ENCODE data around the gene ARFGEF3. TPM values are rescaled to one million over a fixed set of nuclear protein-coding genes. Genes with fewer than 3 reads are reported as not detected.

ARFGEF3 gene
- total RNA-seq, 1 donor from 2014 or later, result 3.8 TPM

DNA sequence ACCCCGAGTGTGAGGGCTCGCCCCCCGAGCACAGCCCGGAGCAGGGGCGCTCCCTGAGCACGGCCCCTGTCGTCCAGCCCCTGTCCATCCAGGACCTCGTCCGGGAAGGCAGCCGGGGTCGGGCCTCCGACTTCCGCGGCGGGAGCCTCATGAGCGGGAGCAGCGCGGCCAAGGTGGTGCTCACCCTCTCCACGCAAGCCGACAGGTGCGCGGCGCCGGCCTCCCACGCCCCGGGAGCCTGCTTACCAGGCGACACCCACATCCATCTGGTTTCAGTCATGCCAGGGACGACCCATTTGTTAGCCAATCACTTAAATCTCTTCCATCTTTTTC is 130.1 kb downstream of the ARFGEF3 start:
- no peaks in the 10 kb centered on the region for H3K27me3 Mint-ChIP-seq (ENCODE audit: insufficient read depth, low read depth)
- no peaks in the 10 kb centered on the region for H3K9me3 Mint-ChIP-seq
- no peak overlapping the region for H3K27ac Mint-ChIP-seq
- Histone ChIP-seq H3F3A (ENCODE audit: low read depth) (no peaks in the 10 kb centered on the region), H4K20me1 (ENCODE audit: low read depth) (no peaks in the 10 kb centered on the region), H3K4me2 (no peak overlapping the region), H3K79me2 (ENCODE audit: low read depth) (no peaks in the 10 kb centered on the region), H3K27me3 (no peaks in the 10 kb centered on the region), H3K4me1 (peaks cover 7% of the 10 kb centered on the region), H3K4me3 (no peak overlapping the region), H3K27ac (no peak overlapping the region), H2AFZ (replicated peaks) (peak overlapping the region; percentile 63), H3K36me3 (no peaks in the 10 kb centered on the region), H3K9ac (no peak overlapping the region), H3K9me3 (ENCODE audit: low read depth) (no peaks in the 10 kb centered on the region)
- no peak overlapping the region for H3K4me3 Mint-ChIP-seq
- TF ChIP-seq EZH2phosphoT487 (IDR thresholded peaks at IDR 0.05) (no peak), EZH2 (IDR thresholded peaks at IDR 0.05) (no peak)
- TF ChIP-seq, protein P1, sequence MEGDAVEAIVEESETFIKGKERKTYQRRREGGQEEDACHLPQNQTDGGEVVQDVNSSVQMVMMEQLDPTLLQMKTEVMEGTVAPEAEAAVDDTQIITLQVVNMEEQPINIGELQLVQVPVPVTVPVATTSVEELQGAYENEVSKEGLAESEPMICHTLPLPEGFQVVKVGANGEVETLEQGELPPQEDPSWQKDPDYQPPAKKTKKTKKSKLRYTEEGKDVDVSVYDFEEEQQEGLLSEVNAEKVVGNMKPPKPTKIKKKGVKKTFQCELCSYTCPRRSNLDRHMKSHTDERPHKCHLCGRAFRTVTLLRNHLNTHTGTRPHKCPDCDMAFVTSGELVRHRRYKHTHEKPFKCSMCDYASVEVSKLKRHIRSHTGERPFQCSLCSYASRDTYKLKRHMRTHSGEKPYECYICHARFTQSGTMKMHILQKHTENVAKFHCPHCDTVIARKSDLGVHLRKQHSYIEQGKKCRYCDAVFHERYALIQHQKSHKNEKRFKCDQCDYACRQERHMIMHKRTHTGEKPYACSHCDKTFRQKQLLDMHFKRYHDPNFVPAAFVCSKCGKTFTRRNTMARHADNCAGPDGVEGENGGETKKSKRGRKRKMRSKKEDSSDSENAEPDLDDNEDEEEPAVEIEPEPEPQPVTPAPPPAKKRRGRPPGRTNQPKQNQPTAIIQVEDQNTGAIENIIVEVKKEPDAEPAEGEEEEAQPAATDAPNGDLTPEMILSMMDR (IDR thresholded peaks at IDR 0.05), result no peak
- no peak for DNase-seq (ENCODE audit: low spot score)
- no peaks in the 10 kb centered on the region for H3K36me3 Mint-ChIP-seq
- H3K4me1 Mint-ChIP-seq, result no peaks in the 10 kb centered on the region

DNA sequence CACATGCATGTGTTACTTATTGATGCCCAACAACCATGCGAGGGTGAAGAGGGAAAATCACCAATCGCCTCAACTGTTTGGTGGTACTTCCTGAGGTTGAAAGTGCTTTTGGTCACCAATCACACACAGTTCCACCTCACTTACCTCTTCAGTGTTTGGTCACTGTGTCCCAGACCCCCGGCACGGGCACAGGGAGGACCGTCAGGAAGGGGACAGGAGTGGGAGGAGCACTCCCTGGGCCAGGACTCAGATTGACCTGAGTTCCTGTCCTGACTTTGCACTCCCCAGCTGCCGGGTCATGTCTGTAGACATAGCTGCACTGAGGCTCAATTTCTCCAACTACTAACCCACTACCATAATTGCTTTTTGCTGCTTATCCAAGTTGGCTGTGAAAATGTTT is 130.7 kb downstream of the ARFGEF3 start:
- TF ChIP-seq EZH2 (IDR thresholded peaks at IDR 0.05) (no peak), EZH2phosphoT487 (IDR thresholded peaks at IDR 0.05) (no peak)
- TF ChIP-seq, protein P1 (IDR thresholded peaks at IDR 0.05), result no peak
- Histone ChIP-seq H3K4me3 (no peak overlapping the region), H3K27ac (no peak overlapping the region), H3K79me2 (ENCODE audit: low read depth) (no peaks in the 10 kb centered on the region), H3K9ac (no peak overlapping the region), H3K9me3 (ENCODE audit: low read depth) (no peaks in the 10 kb centered on the region), H4K20me1 (ENCODE audit: low read depth) (no peaks in the 10 kb centered on the region), H3K27me3 (no peaks in the 10 kb centered on the region), H3K4me2 (no peak overlapping the region), H3K4me1 (peaks cover 7% of the 10 kb centered on the region), H3F3A (ENCODE audit: low read depth) (no peaks in the 10 kb centered on the region), H2AFZ (replicated peaks) (no peak overlapping the region), H3K36me3 (no peaks in the 10 kb centered on the region)
- Mint-ChIP-seq H3K4me3 (no peak overlapping the region), H3K36me3 (no peaks in the 10 kb centered on the region), H3K27me3 (ENCODE audit: insufficient read depth, low read depth) (no peaks in the 10 kb centered on the region), H3K9me3 (no peaks in the 10 kb centered on the region), H3K27ac (no peak overlapping the region), H3K4me1 (no peaks in the 10 kb centered on the region)
- DNase-seq (ENCODE audit: low spot score), result no peak

DNA sequence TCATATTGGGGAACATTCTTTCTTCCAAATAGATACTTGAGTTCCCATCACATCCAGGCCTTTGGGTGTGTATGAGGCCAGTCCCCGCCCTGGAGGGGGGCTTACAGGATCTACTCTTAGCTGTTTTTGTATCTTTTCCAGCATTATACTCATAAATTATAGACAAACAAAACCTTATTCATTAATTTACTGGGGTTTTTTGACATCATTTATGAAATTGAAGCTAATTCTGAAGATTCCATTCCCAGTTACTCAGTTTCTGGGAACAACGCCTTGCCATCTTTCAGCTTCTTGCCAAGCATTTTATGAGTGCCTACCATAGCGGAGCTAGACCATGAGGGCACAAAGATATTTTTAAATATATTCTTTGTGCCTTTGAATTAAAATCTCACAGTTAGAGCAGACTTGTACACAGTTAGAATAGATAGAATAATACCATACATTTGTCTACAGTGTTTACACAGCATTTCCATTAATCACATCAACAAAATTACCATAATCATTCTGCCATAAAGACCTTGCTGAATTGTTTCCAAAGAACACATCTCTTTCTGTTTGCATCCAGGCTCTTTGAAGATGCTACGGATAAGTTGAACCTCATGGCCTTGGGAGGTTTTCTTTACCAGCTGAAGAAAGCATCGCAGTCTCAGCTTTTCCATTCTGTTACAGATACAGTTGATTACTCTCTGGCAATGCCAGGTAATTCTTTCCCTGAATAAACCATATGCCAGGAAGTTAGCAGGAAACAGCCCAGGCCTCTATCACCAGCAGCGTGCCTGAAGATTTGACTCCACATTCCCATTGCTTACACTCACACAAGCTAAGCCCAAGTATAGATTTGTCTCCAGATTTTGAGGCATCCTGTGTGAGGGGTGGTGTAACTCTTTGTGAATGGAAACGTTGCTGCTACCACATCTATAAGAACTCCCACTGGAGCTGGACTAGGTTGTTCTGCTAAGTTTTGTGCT is 132.0 kb downstream of the ARFGEF3 start:
- Histone ChIP-seq H3K4me2 (no peak overlapping the region), H3K27ac (no peak overlapping the region), H2AFZ (replicated peaks) (no peak overlapping the region), H3K4me1 (peaks cover 7% of the 10 kb centered on the region), H3K27me3 (no peaks in the 10 kb centered on the region), H3F3A (ENCODE audit: low read depth) (no peaks in the 10 kb centered on the region), H3K79me2 (ENCODE audit: low read depth) (no peaks in the 10 kb centered on the region), H3K9me3 (ENCODE audit: low read depth) (no peaks in the 10 kb centered on the region), H4K20me1 (ENCODE audit: low read depth) (no peaks in the 10 kb centered on the region), H3K9ac (no peak overlapping the region), H3K36me3 (no peaks in the 10 kb centered on the region), H3K4me3 (no peak overlapping the region)
- no peaks in the 10 kb centered on the region for H3K9me3 Mint-ChIP-seq
- H3K27ac Mint-ChIP-seq, result no peak overlapping the region
- DNase-seq (ENCODE audit: low spot score), result no peak
- no peaks in the 10 kb centered on the region for H3K27me3 Mint-ChIP-seq (ENCODE audit: insufficient read depth, low read depth)
- no peaks in the 10 kb centered on the region for H3K36me3 Mint-ChIP-seq
- H3K4me3 Mint-ChIP-seq, result no peak overlapping the region
- H3K4me1 Mint-ChIP-seq, result no peaks in the 10 kb centered on the region
- TF ChIP-seq EZH2phosphoT487 (IDR thresholded peaks at IDR 0.05) (no peak), EZH2 (IDR thresholded peaks at IDR 0.05) (no peak)
- TF ChIP-seq, protein P1 (IDR thresholded peaks at IDR 0.05), result no peak
